GM18868 (cell line): ENCODE results near the gene A1CF.
A peak's percentile ranks its signal among the peaks of the same experiment; 100 is the strongest.
"Not testable (repeated sequence)": the region's sequence is repeated elsewhere in the genome, so short reads cannot be mapped to it uniquely, and the experiment has no call there.

Experiments
- ATAC-seq: cut with Tn5 transposase; IDR thresholded peaks from one replicate; pipeline ENCODE4 v1.9.1; 2021; ENCODE audit warnings: mild to moderate bottlenecking, moderate library complexity; ENCODE audit not compliant: unreplicated experiment

Gene A1CF

GRCh38 chr10:50794490-50794889 is 90.9 kb downstream of the A1CF start:
- no peak for ATAC-seq

- peak; percentile 63 for ATAC-seq
Measured at GRCh38 chr10:50788951-50789945, 96.2 kb downstream of the A1CF start.

- ATAC-seq = not testable (repeated sequence)
Measured at GRCh38 chr10:50787962-50788361, 97.5 kb downstream of the A1CF start.

GRCh38 chr10:50782017-50782416 is 103.4 kb downstream of the A1CF start:
- ATAC-seq = not testable (repeated sequence)

- not testable (repeated sequence) for ATAC-seq
Measured at GRCh38 chr10:50780036-50780435, 105.4 kb downstream of the A1CF start.

GRCh38 chr10:50774868-50775267 is 110.6 kb downstream of the A1CF start:
- not testable (repeated sequence) for ATAC-seq

GRCh38 chr10:50772042-50772441 is 113.4 kb downstream of the A1CF start:
- not testable (repeated sequence) for ATAC-seq

- not testable (repeated sequence) for ATAC-seq
Measured at GRCh38 chr10:50766774-50767513, 118.5 kb downstream of the A1CF start.
